Upper lobe of left lung (tissue), 4 donors: ENCODE data around the gene TTC9C.

ENCODE experiments used
- POLR2A ChIP-seq, 4 donors: fragments of 450-650 bp; IDR thresholded peaks; one replicate each; pipeline ENCODE4 v1.5.1; 2016 to 2017; ENCODE audit warnings: antibody characterized with exemption in 4 of 4, mild to moderate bottlenecking in 2 of 4
- POLR2AphosphoS5 ChIP-seq, 2 donors: sonication (generic); formaldehyde crosslinking; IDR thresholded peaks; one replicate each; pipeline ENCODE4 v1.5.1; 2017; ENCODE audit warnings: antibody characterized with exemption in 2 of 2
- TF ChIP-seq, protein P1 (sequence below), 6 experiments: fragments of 450-650 bp in 4 of 6; fragments of 200-600 bp in 2 of 6; sonication (generic) in 2 of 6; IDR thresholded peaks; one replicate each; pipeline ENCODE4 v1.5.1; 2016 to 2019; ENCODE audit warnings: antibody characterized with exemption in 6 of 6

- TF ChIP-seq POLR2A (IDR thresholded peaks at IDR 0.05) (no peak), POLR2AphosphoS5 (IDR thresholded peaks at IDR 0.05) (no peak)
- TF ChIP-seq, protein P1, sequence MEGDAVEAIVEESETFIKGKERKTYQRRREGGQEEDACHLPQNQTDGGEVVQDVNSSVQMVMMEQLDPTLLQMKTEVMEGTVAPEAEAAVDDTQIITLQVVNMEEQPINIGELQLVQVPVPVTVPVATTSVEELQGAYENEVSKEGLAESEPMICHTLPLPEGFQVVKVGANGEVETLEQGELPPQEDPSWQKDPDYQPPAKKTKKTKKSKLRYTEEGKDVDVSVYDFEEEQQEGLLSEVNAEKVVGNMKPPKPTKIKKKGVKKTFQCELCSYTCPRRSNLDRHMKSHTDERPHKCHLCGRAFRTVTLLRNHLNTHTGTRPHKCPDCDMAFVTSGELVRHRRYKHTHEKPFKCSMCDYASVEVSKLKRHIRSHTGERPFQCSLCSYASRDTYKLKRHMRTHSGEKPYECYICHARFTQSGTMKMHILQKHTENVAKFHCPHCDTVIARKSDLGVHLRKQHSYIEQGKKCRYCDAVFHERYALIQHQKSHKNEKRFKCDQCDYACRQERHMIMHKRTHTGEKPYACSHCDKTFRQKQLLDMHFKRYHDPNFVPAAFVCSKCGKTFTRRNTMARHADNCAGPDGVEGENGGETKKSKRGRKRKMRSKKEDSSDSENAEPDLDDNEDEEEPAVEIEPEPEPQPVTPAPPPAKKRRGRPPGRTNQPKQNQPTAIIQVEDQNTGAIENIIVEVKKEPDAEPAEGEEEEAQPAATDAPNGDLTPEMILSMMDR (IDR thresholded peaks at IDR 0.05) = no peak
Observed at GRCh38 chr11:62752994-62753735, 24.9 kb downstream of the TTC9C start.
